ENCODE measurements around the gene U2AF1L4. TPM values are rescaled to one million over a fixed set of nuclear protein-coding genes. Genes with fewer than 3 reads are reported as not detected.

The U2AF1L4 gene
- total and polyA plus RNA-seq, 2 of the 4 experiments (the other 2 are of a cell fraction), result 6.1 to 15.0 TPM

GRCh38 chr19:35777086-35777841 is 32.0 kb upstream of the U2AF1L4 start:
- no peaks in the 10 kb centered on the region for H3K9me3 ChIP-seq (ENCODE audit: control insufficient read depth, insufficient read depth, low read length)
- DNase-seq, result no peak
- peaks cover 6% of the 10 kb centered on the region for H3K4me1 ChIP-seq (ENCODE audit: control insufficient read depth, insufficient read depth, low read length)
- H2AFZ ChIP-seq (replicated peaks; ENCODE audit: low read length, poor library complexity), result no peak overlapping the region
- H2AK5ac ChIP-seq (ENCODE audit: low read depth, low read length), result no peak overlapping the region
- H4K91ac ChIP-seq (ENCODE audit: insufficient read depth, low read depth, low read length), result no peak overlapping the region
- no peak overlapping the region for H2BK120ac ChIP-seq (ENCODE audit: low read depth, low read length)
- CTCF ChIA-PET, result no interaction called here
- H2BK20ac ChIP-seq (ENCODE audit: low read depth, low read length), result no peak overlapping the region
- no peak overlapping the region for H3K9ac ChIP-seq (ENCODE audit: low read depth, low read length)
- dilution Hi-C loops (cut with HindIII; ENCODE audit: low sequenced_read_pairs, unreplicated experiment) (no loop called here), in situ Hi-C loops (cut with MboI; ENCODE audit: low sequenced_read_pairs) (no loop called here), intact Hi-C loops (cut with micrococcal nuclease) (no loop called here)
- H3K4me3 ChIP-seq (ENCODE audit: insufficient read depth, low read depth, low read length), result no peak overlapping the region
- peaks cover 10% of the 10 kb centered on the region for H3K36me3 ChIP-seq (ENCODE audit: control insufficient read depth, insufficient read depth, low read length)
- H2BK15ac ChIP-seq (ENCODE audit: low read depth, low read length), result no peak overlapping the region
- no TSS peak for BruUV-seq (replicated peaks)
- no peak overlapping the region for H2BK5ac ChIP-seq (ENCODE audit: low read depth, low read length, poor library complexity, severe bottlenecking)
- no peak overlapping the region for H4K8ac ChIP-seq (ENCODE audit: low read depth in 2 of 2, low read length in 2 of 2)
- TF ChIP-seq NFE2L2 (IDR thresholded peaks at IDR 0.05; ENCODE audit: low read depth, low read length) (no peak), SMC3 (IDR thresholded peaks at IDR 0.05; ENCODE audit: low read depth, low read length) (no peak), RCOR1 (IDR thresholded peaks at IDR 0.05; ENCODE audit: insufficient replicate concordance, low read length) (no peak), MXI1 (IDR thresholded peaks at IDR 0.05; ENCODE audit: borderline replicate concordance, low read depth, low read length) (no peak), CTCF (conservative IDR thresholded peaks at IDR 0.05; ENCODE audit: low read depth, low read length) (no peak)
- no peak overlapping the region for H3K18ac ChIP-seq (ENCODE audit: low read depth, low read length)
- no peak for ATAC-seq (ENCODE audit: low read depth)
- H3K4me2 ChIP-seq (ENCODE audit: low read depth, low read length), result no peak overlapping the region
- 0 out of 2 replicates have a peak overlapping the region, but pooled peaks have one; percentile 63 for H3K23ac ChIP-seq (ENCODE audit: low read depth, low read length)
- no peaks in the 10 kb centered on the region for H4K20me1 ChIP-seq (ENCODE audit: insufficient read depth, low read length)
- H3K27me3 ChIP-seq (ENCODE audit: control insufficient read depth, insufficient read depth, low read length), result no peaks in the 10 kb centered on the region
- no peak overlapping the region for H3K56ac ChIP-seq (ENCODE audit: extremely low read depth, insufficient read depth, low read length)
- no peak overlapping the region for H3K4ac ChIP-seq (ENCODE audit: low read depth, low read length)
- POLR2A ChIA-PET (ENCODE audit: unreplicated experiment), result no interaction called here
- no peak overlapping the region for H3K14ac ChIP-seq (replicated peaks; ENCODE audit: low read depth, low read length)
- H3K9me1 ChIP-seq (ENCODE audit: insufficient read depth, low read length), result peaks cover 6% of the 10 kb centered on the region; the same call in 1 of the 2 replicates
- no peak overlapping the region for H4K5ac ChIP-seq (ENCODE audit: low read depth, low read length)
- 55% methylated on average over 11 of the region's 19 CpGs; no CpG with 5 or more reads in 1 of the 2 experiments for WGBS, 2 experiments (ENCODE audit: extremely low coverage in 2 of 2, insufficient read length in 1 of 2)
- no peak overlapping the region for H3K27ac ChIP-seq (ENCODE audit: insufficient read depth, low read length)
- H3K79me1 ChIP-seq (ENCODE audit: low read depth in 1 of 2, low read length in 2 of 2), result peaks cover 7 to 18% of the 10 kb centered on the region in 2 experiments
- H2AK9ac ChIP-seq (replicated peaks; ENCODE audit: low read depth, low read length, poor library complexity), result no peak overlapping the region
